Naive thymus-derived CD4-positive, alpha-beta T cell (primary cell): Measurements from ENCODE around the gene HIC2. TPM values are rescaled to one million over a fixed set of nuclear protein-coding genes. Genes with fewer than 3 reads are reported as not detected.
"Not testable (repeated sequence)": the region's sequence is repeated elsewhere in the genome, so short reads cannot be mapped to it uniquely, and the experiment has no call there.

Experiments
- ATAC-seq: fragments of 150-1000 bp; cut with Tn5 transposase; 2 replicates; pipeline ENCODE4 v1.10.0; 2021; ENCODE audit warnings: mild to moderate bottlenecking, moderate library complexity
- CTCF ChIA-PET: fragments of 350-600 bp; sonication (Branson Sonifier 250); formaldehyde crosslinking; loops from one replicate; lab custom pipeline; 2021; ENCODE audit warnings: antibody characterized with exemption; lab: Charles Lee
- POLR2A ChIA-PET: fragments of 350-600 bp; sonication (Branson Sonifier 250); formaldehyde crosslinking; loops from one replicate; lab custom pipeline; 2021; ENCODE audit warnings: antibody characterized with exemption, inconsistent platforms; lab: Charles Lee
- DNase-seq, 9 donors: peaks; one replicate each; pipeline versions ENCODE4 v3.0.0 to v3.0.0-alpha.2; 2020 to 2022; ENCODE audit warnings: mixed read lengths in 1 of 9
- H3K27ac ChIP-seq: one replicate; pipeline ENCODE4 v1.7.0; 2013; ENCODE audit warnings: mild to moderate bottlenecking, low read depth, low read length, moderate library complexity
- H3K27me3 ChIP-seq, 2 donors: one replicate each; pipeline ENCODE4 v1.7.0; 2013; ENCODE audit warnings: low read length in 2 of 2, mild to moderate bottlenecking in 2 of 2, moderate library complexity in 2 of 2; ENCODE audit not compliant: control insufficient read depth in 2 of 2, insufficient read depth in 2 of 2
- H3K36me3 ChIP-seq, 3 experiments: 1 replicate in 2 of 3; 2 replicates in 1 of 3; pipeline ENCODE4 v1.7.0; 2013; ENCODE audit warnings: low read length in 3 of 3, mild to moderate bottlenecking in 3 of 3, moderate library complexity in 1 of 3; ENCODE audit not compliant: insufficient read depth in 3 of 3, control insufficient read depth in 2 of 3
- H3K4me1 ChIP-seq, 2 donors: one replicate each; pipeline ENCODE4 v1.7.0; 2013; ENCODE audit warnings: low read length in 2 of 2, mild to moderate bottlenecking in 2 of 2, moderate library complexity in 1 of 2; ENCODE audit not compliant: control insufficient read depth in 2 of 2, insufficient read depth in 2 of 2
- H3K4me3 ChIP-seq: 2 replicates; pipeline ENCODE4 v1.7.0; 2013; ENCODE audit warnings: mild to moderate bottlenecking, low read length
- H3K9me3 ChIP-seq, 3 experiments: 1 replicate in 2 of 3; 2 replicates in 1 of 3; pipeline ENCODE4 v1.7.0; 2013; ENCODE audit warnings: low read length in 3 of 3; ENCODE audit not compliant: control insufficient read depth in 2 of 3
- H3K27ac Mint-ChIP-seq, 9 donors: one replicate each; pipeline ENCODE4 v1.8.0; 2020 to 2022; ENCODE audit warnings: mixed read lengths in 9 of 9, mild to moderate bottlenecking in 8 of 9, moderate library complexity in 5 of 9, inconsistent platforms in 2 of 9
- H3K27me3 Mint-ChIP-seq, 5 donors: one replicate each; pipeline ENCODE4 v1.8.0; 2021 to 2022; ENCODE audit warnings: mixed read lengths in 5 of 5, mild to moderate bottlenecking in 1 of 5
- H3K36me3 Mint-ChIP-seq, 5 donors: one replicate each; pipeline ENCODE4 v1.8.0; 2020 to 2022; ENCODE audit warnings: mixed read lengths in 5 of 5, mild to moderate bottlenecking in 3 of 5, inconsistent platforms in 1 of 5
- H3K4me1 Mint-ChIP-seq, 7 donors: one replicate each; pipeline ENCODE4 v1.8.0; 2020 to 2022; ENCODE audit warnings: mixed read lengths in 7 of 7, mild to moderate bottlenecking in 3 of 7, inconsistent platforms in 1 of 7
- H3K4me3 Mint-ChIP-seq, 10 donors: one replicate each; pipeline ENCODE4 v1.8.0; 2020 to 2022; ENCODE audit warnings: mild to moderate bottlenecking in 10 of 10, mixed read lengths in 10 of 10, moderate library complexity in 6 of 10, inconsistent platforms in 2 of 10
- H3K9me3 Mint-ChIP-seq, 11 donors: one replicate each; pipeline ENCODE4 v1.8.0; 2020 to 2022; ENCODE audit warnings: mixed read lengths in 11 of 11, mild to moderate bottlenecking in 4 of 11, inconsistent platforms in 1 of 11, moderate library complexity in 1 of 11
- intact Hi-C, 2 donors: fragments of 100-400 bp; cut with micrococcal nuclease; formaldehyde crosslinking; loops; one replicate each; pipeline ENCODE4 v1.15.1; 2023
- polyA plus RNA-seq, 2 donors: library from polyadenylated mRNA; unstranded; fragments of 300-500 nt; fragmentation: Illumina TruSeq; gene quantifications; one replicate each; pipeline ENCODE4 v1.2.3, GENCODE V29; 2021
- total RNA-seq, 6 experiments: library from RNA in 5 of 6; stranded (reverse) in 5 of 6; gene quantifications; 1 replicate in 5 of 6; 2 replicates in 1 of 6; pipeline ENCODE4 v1.2.3 and lab custom pipeline; 2021 to 2026

The HIC2 gene
- total and polyA plus RNA-seq, 7 experiments from 2014 or later: 0.44 to 13.8 (median 10.0) TPM

DNA sequence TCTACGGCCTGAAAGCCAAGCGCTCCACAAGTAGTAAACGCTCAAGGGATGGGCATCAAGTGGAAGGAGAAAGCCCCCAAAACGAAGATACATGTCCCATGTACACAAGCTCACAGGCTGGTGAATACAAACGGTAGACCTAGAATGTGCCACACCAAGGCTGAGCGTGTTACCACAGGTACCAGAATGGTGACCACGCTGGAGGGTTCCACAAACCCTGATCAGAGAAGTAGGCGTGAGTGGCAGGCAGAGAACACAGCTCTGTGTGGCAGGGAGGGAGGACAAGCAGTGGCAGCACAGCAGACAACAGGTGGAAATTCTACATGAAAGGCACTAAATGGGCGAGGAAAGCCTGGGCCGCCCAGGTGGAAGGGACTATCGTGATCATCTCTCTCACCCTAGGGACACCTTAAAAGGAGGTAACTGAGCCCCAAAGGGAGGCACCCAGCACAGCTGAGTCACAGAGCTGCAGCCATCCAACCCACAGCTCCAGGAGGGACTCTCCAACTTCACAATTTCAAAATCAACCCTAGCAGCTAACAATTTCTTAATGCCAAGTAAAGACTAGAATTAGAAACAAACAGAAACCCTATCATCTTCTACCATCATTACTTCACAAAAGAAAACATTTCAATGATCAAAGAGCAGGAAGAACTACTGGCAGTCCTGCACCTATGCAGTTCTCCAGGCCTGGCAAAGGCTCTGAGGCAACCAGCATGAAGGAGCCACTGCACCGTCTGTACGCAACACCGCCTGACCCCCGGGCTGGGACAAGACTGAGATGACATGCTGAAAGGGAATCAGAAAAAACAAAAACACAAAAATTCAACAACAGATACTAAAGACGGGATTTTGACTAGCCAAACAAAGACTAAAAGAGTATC is 82.7 kb downstream of the HIC2 start:
- H3K4me3 ChIP-seq, H3K27ac Mint-ChIP-seq, CTCF ChIA-PET, H3K27ac ChIP-seq, H3K36me3 ChIP-seq, intact Hi-C loops, H3K4me1 Mint-ChIP-seq, POLR2A ChIA-PET, H3K27me3 Mint-ChIP-seq, H3K4me1 ChIP-seq, DNase-seq, H3K9me3 Mint-ChIP-seq, H3K36me3 Mint-ChIP-seq, H3K27me3 ChIP-seq, H3K4me3 Mint-ChIP-seq, H3K9me3 ChIP-seq: not testable (repeated sequence)
- peak; percentile 88 for ATAC-seq

Other genes starting within 250 kb of the HIC2 start
- gene RIMBP3B, start 33.6 kb upstream of the HIC2 start, total RNA-seq: 1 to 10 TPM in 2 of 5 experiments, under 1 TPM in 2, not detected in 1; 0.31 to 4.1 (median 1.8) TPM
- gene RIMBP3B, start 33.6 kb upstream of the HIC2 start, polyA plus RNA-seq: 1 to 10 TPM in 1 of 2 donors, under 1 TPM in 1; 0.96 to 1.3 TPM
- gene TMEM191C, start 50.0 kb downstream of the HIC2 start, total RNA-seq: 1 to 10 TPM; 1.3 to 7.3 (median 3.7) TPM
- 1 to 10 TPM in 1 of 2 donors, under 1 TPM in 1; 0.51 to 2.3 TPM for gene TMEM191C, start 50.0 kb downstream of the HIC2 start, polyA plus RNA-seq
- 1 to 10 TPM in 2 of 5 experiments, under 1 TPM in 3; 0.27 to 4.4 (median 0.77) TPM for gene RIMBP3C, start 134.1 kb downstream of the HIC2 start, total RNA-seq
- 1 to 10 TPM in 1 of 2 donors, under 1 TPM in 1; 0.22 to 1.4 TPM for gene RIMBP3C, start 134.1 kb downstream of the HIC2 start, polyA plus RNA-seq
- gene UBE2L3, start 150.3 kb downstream of the HIC2 start, total RNA-seq: 10 to 100 TPM; 22.5 to 55.0 (median 34.2) TPM
- gene UBE2L3, start 150.3 kb downstream of the HIC2 start, polyA plus RNA-seq: 100 to 1,000 TPM in 1 of 2 donors, 10 to 100 TPM in 1; 89.8 to 101 TPM
- gene YDJC, start 212.7 kb downstream of the HIC2 start, total RNA-seq: 10 to 100 TPM; 29.0 to 56.0 (median 38.0) TPM
- 10 to 100 TPM; 51.4 to 75.8 TPM for gene YDJC, start 212.7 kb downstream of the HIC2 start, polyA plus RNA-seq
- gene CCDC116, start 215.4 kb downstream of the HIC2 start, total RNA-seq: under 1 TPM in 4 of 5 experiments, not detected in 1; 0.21 to 0.43 (median 0.27) TPM
- not detected for gene CCDC116, start 215.4 kb downstream of the HIC2 start, polyA plus RNA-seq
- gene SDF2L1, start 224.9 kb downstream of the HIC2 start, total RNA-seq: 10 to 100 TPM; 22.1 to 99.8 (median 31.7) TPM
- gene SDF2L1, start 224.9 kb downstream of the HIC2 start, polyA plus RNA-seq: 10 to 100 TPM; 70.2 to 72.4 TPM
- gene PPIL2, start 248.6 kb downstream of the HIC2 start, total RNA-seq: 10 to 100 TPM; 69.5 to 81.8 (median 74.7) TPM
- gene PPIL2, start 248.6 kb downstream of the HIC2 start, polyA plus RNA-seq: 10 to 100 TPM; 27.1 to 46.4 TPM